GM19035 (cell line): ENCODE data around the gene LCE1C.

Experiments used
- ATAC-seq: cut with Tn5 transposase; IDR thresholded peaks from one replicate; pipeline ENCODE4 v1.9.1; 2021; ENCODE audit not compliant: unreplicated experiment

The LCE1C gene

DNA sequence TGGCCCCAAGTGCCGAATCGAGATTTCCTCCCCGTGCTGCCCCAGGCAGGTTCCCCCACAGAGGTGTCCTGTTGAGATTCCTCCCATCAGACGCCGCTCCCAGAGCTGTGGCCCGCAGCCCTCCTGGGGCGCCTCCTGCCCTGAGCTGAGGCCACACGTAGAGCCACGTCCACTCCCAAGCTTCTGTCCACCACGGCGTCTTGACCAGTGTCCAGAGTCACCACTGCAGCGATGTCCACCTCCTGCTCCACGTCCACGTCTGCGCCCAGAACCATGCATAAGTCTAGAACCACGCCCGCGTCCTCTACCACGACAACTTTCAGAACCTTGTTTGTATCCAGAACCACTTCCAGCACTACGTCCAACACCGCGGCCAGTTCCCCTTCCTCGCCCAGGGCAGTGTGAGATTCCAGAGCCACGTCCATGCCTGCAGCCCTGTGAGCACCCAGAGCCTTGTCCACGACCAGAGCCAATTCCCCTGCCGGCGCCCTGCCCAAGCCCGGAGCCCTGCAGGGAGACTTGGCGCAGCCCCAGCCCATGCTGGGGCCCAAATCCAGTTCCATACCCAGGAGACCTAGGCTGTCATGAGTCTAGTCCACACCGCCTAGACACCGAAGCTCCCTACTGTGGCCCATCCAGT, 45.8 kb downstream of the LCE1C start:
- ATAC-seq, result no peak

DNA sequence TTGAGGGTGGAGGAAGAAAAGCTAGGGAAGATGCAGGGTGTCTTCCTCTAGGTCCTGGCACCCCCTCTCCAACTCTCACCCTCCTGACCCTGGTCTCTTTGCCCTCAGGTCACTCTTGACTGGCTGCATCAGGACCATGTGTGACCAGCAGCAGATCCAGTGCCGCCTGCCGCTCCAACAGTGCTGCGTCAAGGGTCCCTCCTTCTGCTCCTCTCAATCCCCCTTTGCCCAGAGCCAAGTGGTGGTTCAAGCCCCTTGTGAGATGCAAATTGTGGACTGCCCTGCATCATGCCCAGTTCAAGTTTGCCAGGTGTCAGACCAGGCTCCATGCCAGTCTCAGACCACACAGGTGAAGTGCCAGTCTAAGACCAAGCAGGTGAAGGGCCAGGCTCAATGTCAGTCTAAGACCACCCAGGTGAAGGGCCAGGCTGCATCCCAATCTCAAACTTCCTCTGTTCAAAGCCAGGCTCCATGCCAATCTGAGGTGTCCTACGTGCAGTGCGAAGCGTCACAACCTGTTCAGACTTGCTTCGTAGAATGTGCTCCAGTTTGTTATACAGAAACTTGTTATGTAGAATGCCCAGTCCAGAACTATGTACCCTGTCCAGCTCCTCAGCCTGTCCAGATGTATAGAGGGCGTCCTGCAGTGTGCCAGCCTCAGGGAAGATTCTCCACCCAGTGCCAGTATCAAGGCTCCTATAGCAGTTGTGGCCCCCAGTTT, 46.8 kb downstream of the LCE1C start:
- ATAC-seq, result no peak

DNA sequence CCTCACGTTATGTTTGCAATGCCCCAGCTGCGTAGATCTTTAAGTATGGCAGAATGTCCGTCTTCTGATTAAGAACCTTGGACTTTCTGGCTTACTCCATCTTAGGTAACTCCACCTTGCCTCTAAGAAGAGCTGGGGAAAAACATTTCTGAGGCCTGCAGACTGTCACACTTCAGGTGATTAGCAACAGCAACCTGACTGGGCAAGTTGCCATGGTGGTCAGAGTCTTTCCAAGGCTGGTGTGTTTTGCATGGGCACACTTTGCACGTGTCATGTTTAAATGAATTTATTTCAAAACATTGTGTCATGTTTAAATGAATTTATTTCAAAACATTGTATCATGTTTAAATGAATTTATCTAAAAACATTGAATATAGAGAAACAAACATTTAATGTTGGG, 47.8 kb downstream of the LCE1C start:
- no peak for ATAC-seq

DNA sequence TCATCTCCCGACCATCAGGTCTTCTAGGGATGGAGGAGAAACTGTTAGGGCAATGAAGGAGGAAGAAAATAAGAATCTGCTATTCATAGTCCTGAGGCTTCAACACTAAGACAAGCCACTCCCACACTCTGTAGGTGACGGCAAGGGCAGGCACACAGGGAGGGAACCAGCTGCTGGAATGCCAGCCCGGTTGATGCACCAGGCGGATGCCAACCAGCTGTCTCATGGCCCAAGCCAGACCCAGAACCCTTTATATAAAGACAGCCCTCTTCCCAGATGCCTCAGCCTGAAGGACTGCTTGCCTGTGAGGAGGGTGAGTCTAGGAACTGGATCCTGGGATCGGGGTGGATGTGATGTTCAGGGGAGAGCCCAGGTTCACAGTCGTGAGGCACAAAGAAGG, 48.7 kb downstream of the LCE1C start, which contains the start of gene KPRP:
TSS of gene KPRP (plus strand) at position 279 of the 400 bp plus-strand sequence. CDS start 1,564 bp downstream, outside the sequence.
- no peak for ATAC-seq

DNA sequence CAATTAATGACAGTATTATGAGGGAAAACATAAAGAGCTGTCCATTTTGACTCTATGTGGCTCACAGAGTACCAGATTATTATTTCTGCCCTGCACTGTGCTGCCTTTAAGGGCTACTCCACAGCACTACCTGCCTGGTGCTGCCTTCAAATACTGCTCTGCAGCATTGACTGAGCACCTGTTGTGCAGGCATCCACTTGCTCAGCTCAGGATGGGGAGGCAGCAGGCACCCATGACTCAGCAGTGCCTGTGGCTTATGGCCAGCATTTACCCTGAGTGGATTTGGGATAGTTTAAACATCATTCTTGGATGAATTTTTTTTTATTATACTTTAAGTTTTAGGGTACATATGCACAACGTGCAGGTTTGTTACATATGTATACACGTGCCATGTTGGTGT, 49.6 kb downstream of the LCE1C start:
- ATAC-seq, result no peak
